OCI-LY1 (cell line): ENCODE results near the gene LCE2B.
A peak's percentile ranks its signal among the peaks of the same experiment; 100 is the strongest.

Experiments used
- H2AFZ ChIP-seq: fragments of 200-600 bp; sonication (generic), shearing (Covaris generic); 2 replicates; pipeline ENCODE4 v1.6.0; 2014; ENCODE audit warnings: antibody characterized with exemption, mild to moderate bottlenecking, low read length
- H3F3A ChIP-seq: fragments of 200-600 bp; sonication (generic), shearing (Covaris generic); 2 replicates; pipeline ENCODE4 v1.6.0; 2014; ENCODE audit warnings: mild to moderate bottlenecking, antibody characterized with exemption, low read length, moderate library complexity; ENCODE audit not compliant: insufficient read depth
- H3K27ac ChIP-seq: fragments of 200-600 bp; sonication (generic); 2 replicates; pipeline ENCODE4 v1.5.1; 2014; ENCODE audit warnings: low read length, mixed run types, mild to moderate bottlenecking, low read depth; ENCODE audit not compliant: poor library complexity, severe bottlenecking
- H3K27me3 ChIP-seq: fragments of 200-600 bp; sonication (generic); 2 replicates; pipeline ENCODE4 v1.6.0; 2014; ENCODE audit warnings: antibody characterized with exemption, mild to moderate bottlenecking, low read length, moderate library complexity; ENCODE audit not compliant: insufficient read depth
- H3K36me3 ChIP-seq: fragments of 200-600 bp; sonication (generic); 2 replicates; pipeline ENCODE4 v1.6.1; 2014; ENCODE audit warnings: mild to moderate bottlenecking, antibody characterized with exemption, low read length, moderate library complexity, mixed read lengths; ENCODE audit not compliant: insufficient read depth
- H3K4me1 ChIP-seq: fragments of 200-600 bp; sonication (generic); 2 replicates; pipeline ENCODE4 v1.5.1; 2014; ENCODE audit warnings: mild to moderate bottlenecking, low read length, moderate library complexity; ENCODE audit not compliant: insufficient read depth, severe bottlenecking
- H3K4me2 ChIP-seq: fragments of 200-600 bp; sonication (generic), shearing (Covaris generic); 2 replicates; pipeline ENCODE4 v1.6.1; 2014; ENCODE audit warnings: low read length
- H3K4me3 ChIP-seq: fragments of 200-600 bp; sonication (generic); 2 replicates; pipeline ENCODE4 v1.5.1; 2014; ENCODE audit warnings: low read length, low read depth, mild to moderate bottlenecking, mixed read lengths; ENCODE audit not compliant: poor library complexity, severe bottlenecking
- H3K79me2 ChIP-seq: fragments of 200-600 bp; shearing (Covaris generic); 2 replicates; pipeline ENCODE4 v1.6.1; 2016; ENCODE audit warnings: mixed run types, low read length, mixed read lengths; ENCODE audit not compliant: insufficient read depth
- H3K9ac ChIP-seq: fragments of 200-600 bp; sonication (generic), shearing (Covaris generic); 2 replicates; pipeline ENCODE4 v1.6.1; 2014; ENCODE audit warnings: mild to moderate bottlenecking, low read length, mixed read lengths
- H3K9me2 ChIP-seq: fragments of 200-600 bp; sonication (generic), shearing (Covaris generic); 2 replicates; pipeline ENCODE4 v1.6.1; 2014; ENCODE audit warnings: low read depth, mild to moderate bottlenecking, low read length, mixed read lengths
- H3K9me3 ChIP-seq: fragments of 200-600 bp; shearing (Covaris generic); 2 replicates; pipeline ENCODE4 v1.6.1; 2014; ENCODE audit warnings: low read length, mixed read lengths
- H4K20me1 ChIP-seq: fragments of 200-600 bp; sonication (generic), shearing (Covaris generic); 2 replicates; pipeline ENCODE4 v1.6.0; 2016; ENCODE audit warnings: mild to moderate bottlenecking, low read length; ENCODE audit not compliant: insufficient read depth
- EZH2 ChIP-seq: fragments of 200-600 bp; sonication (generic), shearing (Covaris generic); IDR thresholded peaks from 2 replicates; pipeline ENCODE4 v1.8.0; 2017; ENCODE audit warnings: borderline replicate concordance, mixed run types, mild to moderate bottlenecking, antibody characterized with exemption, low read length, moderate library complexity, mixed read lengths
- TF ChIP-seq, protein P1 (sequence below): fragments of 200-600 bp; sonication (generic), shearing (Covaris generic); IDR thresholded peaks from 2 replicates; pipeline ENCODE4 v1.5.1; 2017; ENCODE audit warnings: mild to moderate bottlenecking, antibody characterized with exemption, low read length, moderate library complexity, mixed read lengths

LCE2B gene

GRCh38 chr1:152725261-152725660 lies 39.3 kb downstream of the LCE2B start:
- no peak overlapping the region for H3K9ac ChIP-seq
- H3K4me1 ChIP-seq, result no peaks in the 10 kb centered on the region
- H3K9me3 ChIP-seq, result no peaks in the 10 kb centered on the region
- H3K27ac ChIP-seq, result no peak overlapping the region
- H3K36me3 ChIP-seq, result no peaks in the 10 kb centered on the region
- H3K4me3 ChIP-seq, result no peak overlapping the region
- no peak for TF ChIP-seq EZH2
- TF ChIP-seq, protein P1, sequence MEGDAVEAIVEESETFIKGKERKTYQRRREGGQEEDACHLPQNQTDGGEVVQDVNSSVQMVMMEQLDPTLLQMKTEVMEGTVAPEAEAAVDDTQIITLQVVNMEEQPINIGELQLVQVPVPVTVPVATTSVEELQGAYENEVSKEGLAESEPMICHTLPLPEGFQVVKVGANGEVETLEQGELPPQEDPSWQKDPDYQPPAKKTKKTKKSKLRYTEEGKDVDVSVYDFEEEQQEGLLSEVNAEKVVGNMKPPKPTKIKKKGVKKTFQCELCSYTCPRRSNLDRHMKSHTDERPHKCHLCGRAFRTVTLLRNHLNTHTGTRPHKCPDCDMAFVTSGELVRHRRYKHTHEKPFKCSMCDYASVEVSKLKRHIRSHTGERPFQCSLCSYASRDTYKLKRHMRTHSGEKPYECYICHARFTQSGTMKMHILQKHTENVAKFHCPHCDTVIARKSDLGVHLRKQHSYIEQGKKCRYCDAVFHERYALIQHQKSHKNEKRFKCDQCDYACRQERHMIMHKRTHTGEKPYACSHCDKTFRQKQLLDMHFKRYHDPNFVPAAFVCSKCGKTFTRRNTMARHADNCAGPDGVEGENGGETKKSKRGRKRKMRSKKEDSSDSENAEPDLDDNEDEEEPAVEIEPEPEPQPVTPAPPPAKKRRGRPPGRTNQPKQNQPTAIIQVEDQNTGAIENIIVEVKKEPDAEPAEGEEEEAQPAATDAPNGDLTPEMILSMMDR, result no peak
- H3K9me2 ChIP-seq, result no peaks in the 10 kb centered on the region
- H3K79me2 ChIP-seq, result no peaks in the 10 kb centered on the region
- no peak overlapping the region for H2AFZ ChIP-seq
- H3K27me3 ChIP-seq, result no peaks in the 10 kb centered on the region
- H4K20me1 ChIP-seq, result no peaks in the 10 kb centered on the region
- H3K4me2 ChIP-seq, result no peak overlapping the region
- H3F3A ChIP-seq, result no peaks in the 10 kb centered on the region

- TF ChIP-seq, protein P1, result no peak
- TF ChIP-seq EZH2, result no peak
- no peaks in the 10 kb centered on the region for H3K27me3 ChIP-seq
- no peak overlapping the region for H3K9ac ChIP-seq
- no peak overlapping the region for H2AFZ ChIP-seq
- no peaks in the 10 kb centered on the region for H3F3A ChIP-seq
- H3K9me3 ChIP-seq, result no peaks in the 10 kb centered on the region
- no peaks in the 10 kb centered on the region for H4K20me1 ChIP-seq
- no peaks in the 10 kb centered on the region for H3K36me3 ChIP-seq
- H3K4me1 ChIP-seq, result no peaks in the 10 kb centered on the region
- H3K79me2 ChIP-seq, result no peaks in the 10 kb centered on the region
- no peak overlapping the region for H3K27ac ChIP-seq
- H3K4me2 ChIP-seq, result no peak overlapping the region
- no peak overlapping the region for H3K4me3 ChIP-seq
- no peaks in the 10 kb centered on the region for H3K9me2 ChIP-seq
Observed at GRCh38 chr1:152728986-152729385, 43.1 kb downstream of the LCE2B start.

- Histone ChIP-seq H3K4me2 (no peak overlapping the region), H3F3A (no peaks in the 10 kb centered on the region), H3K36me3 (no peaks in the 10 kb centered on the region), H3K9ac (no peak overlapping the region), H3K27me3 (no peaks in the 10 kb centered on the region), H3K4me1 (no peaks in the 10 kb centered on the region), H3K27ac (no peak overlapping the region), H3K9me2 (no peaks in the 10 kb centered on the region), H3K9me3 (no peaks in the 10 kb centered on the region), H2AFZ (no peak overlapping the region), H3K79me2 (no peaks in the 10 kb centered on the region), H3K4me3 (no peak overlapping the region), H4K20me1 (no peaks in the 10 kb centered on the region)
- TF ChIP-seq EZH2, result no peak
- TF ChIP-seq, protein P1, result peak; percentile 47
Observed at GRCh38 chr1:152735648-152736047, 49.7 kb downstream of the LCE2B start.
